Stimulated activated CD8-positive, alpha-beta memory T cell treated with anti-CD3 and anti-CD28 coated beads, Interleukin-12 subunit alpha, Interleukin-12 subunit beta, amount 100 ng/mL, for 4 hours (primary cell): ENCODE data around the gene ZNG1F.
"Not testable (repeated sequence)": the region's sequence is repeated elsewhere in the genome, so short reads cannot be mapped to it uniquely, and the experiment has no call there.

ENCODE experiments used
- DNase-seq: peaks from one replicate; pipeline ENCODE4 v3.0.0-alpha.2; 2020; ENCODE audit warnings: low read depth

ZNG1F gene

DNA sequence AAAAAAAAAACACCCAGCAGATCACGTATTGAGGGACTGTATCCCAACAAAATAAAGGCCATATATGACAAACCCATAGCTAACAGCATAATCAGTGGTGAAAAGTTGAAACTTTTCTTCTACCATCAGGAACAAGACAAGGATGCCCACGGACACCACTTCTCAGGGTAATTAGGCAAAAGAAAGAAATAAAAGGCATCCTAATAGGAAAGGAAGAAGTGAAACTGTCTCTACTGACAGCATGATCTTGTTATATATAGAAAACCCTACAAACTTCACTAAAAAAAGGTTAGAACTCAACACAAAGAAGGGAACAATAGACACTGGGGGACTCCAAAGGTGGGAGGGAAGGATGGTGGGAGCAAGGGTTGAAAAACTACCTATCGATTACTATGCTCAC is 102.9 kb downstream of the ZNG1F start:
- not testable (repeated sequence) for DNase-seq

GRCh38 chr9:41082358-41082757 is 106.8 kb downstream of the ZNG1F start:
- not testable (repeated sequence) for DNase-seq
